GM21737 (cell line): ENCODE results near the gene ZNF76.
A peak's percentile ranks its signal among the peaks of the same experiment; 100 is the strongest.

ENCODE experiments used
- ATAC-seq: cut with Tn5 transposase; IDR thresholded peaks from one replicate; pipeline ENCODE4 v1.9.1; 2021; ENCODE audit warnings: mild to moderate bottlenecking, moderate library complexity; ENCODE audit not compliant: unreplicated experiment

ZNF76 gene

GRCh38 chr6:35236223-35236622, 23.3 kb upstream of the ZNF76 start:
- ATAC-seq: no peak

GRCh38 chr6:35237476-35237875, 22.1 kb upstream of the ZNF76 start:
- ATAC-seq: no peak

- no peak for ATAC-seq
These were observed 20.7 kb upstream of the ZNF76 start for GRCh38 chr6:35238843-35239289.

- no peak for ATAC-seq
These were observed 20.0 kb upstream of the ZNF76 start for GRCh38 chr6:35239581-35239980.

- ATAC-seq: no peak
These were observed 18.4 kb upstream of the ZNF76 start for GRCh38 chr6:35240838-35241801.

GRCh38 chr6:35242486-35242885, 17.0 kb upstream of the ZNF76 start:
- no peak for ATAC-seq

GRCh38 chr6:35242906-35243305, 16.6 kb upstream of the ZNF76 start:
- ATAC-seq: no peak

- no peak for ATAC-seq
These were observed 16.1 kb upstream of the ZNF76 start for GRCh38 chr6:35243386-35243958.

- no peak for ATAC-seq
These were observed 15.0 kb upstream of the ZNF76 start for GRCh38 chr6:35244551-35244950.

GRCh38 chr6:35247642-35248231, 11.8 kb upstream of the ZNF76 start:
- no peak for ATAC-seq

GRCh38 chr6:35248300-35248699, 11.2 kb upstream of the ZNF76 start:
- ATAC-seq: no peak

GRCh38 chr6:35248965-35249364, 10.6 kb upstream of the ZNF76 start:
- ATAC-seq: no peak

GRCh38 chr6:35251949-35252348, 7.6 kb upstream of the ZNF76 start:
- no peak for ATAC-seq

- ATAC-seq: no peak
These were observed 6.3 kb upstream of the ZNF76 start for GRCh38 chr6:35253249-35253648.

GRCh38 chr6:35258336-35258735, 1.2 kb upstream of the ZNF76 start:
- ATAC-seq: no peak

GRCh38 chr6:35258858-35259193, 709 bp upstream of the ZNF76 start:
- no peak for ATAC-seq

GRCh38 chr6:35259948-35260590, 534 bp downstream of the ZNF76 start:
- peak; percentile 50 for ATAC-seq

- ATAC-seq: no peak
These were observed 1.3 kb downstream of the ZNF76 start for GRCh38 chr6:35260591-35261570.

- ATAC-seq: no peak
These were observed 3.1 kb downstream of the ZNF76 start for GRCh38 chr6:35262596-35262995.

- ATAC-seq: no peak
These were observed 5.2 kb downstream of the ZNF76 start for GRCh38 chr6:35264550-35265274.
